NK-92 treated with Interleukin-12 subunit alpha and Interleukin-12 subunit beta, amount 100 ng/mL, for 24 hours (cell line): ENCODE results near the gene JPH4.
"Not testable (repeated sequence)": the region's sequence is repeated elsewhere in the genome, so short reads cannot be mapped to it uniquely, and the experiment has no call there.

Experiments
- DNase-seq: peaks from one replicate; lab custom pipeline; 2025; lab: John Stamatoyannopoulos, UW

JPH4 gene

DNA sequence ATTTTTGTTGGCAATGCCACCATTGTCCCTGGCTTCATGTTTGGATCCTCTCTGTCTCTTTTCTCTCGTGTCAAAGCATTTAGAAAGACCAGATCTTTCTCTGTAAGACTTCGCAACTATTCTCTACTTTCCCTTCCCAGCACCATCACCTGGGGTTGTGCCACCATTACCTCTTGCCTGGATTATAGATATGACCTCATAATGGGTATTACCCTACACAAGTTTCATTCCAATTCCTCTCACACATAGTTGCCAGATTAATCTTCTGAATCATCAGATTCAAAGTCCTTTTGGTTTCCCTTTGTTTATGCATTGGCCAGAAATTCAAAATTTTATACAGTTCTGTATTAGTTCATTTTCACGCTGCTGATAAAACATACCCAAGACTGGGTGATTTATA is 30.4 kb upstream of the JPH4 start:
- DNase-seq, result no peak

DNA sequence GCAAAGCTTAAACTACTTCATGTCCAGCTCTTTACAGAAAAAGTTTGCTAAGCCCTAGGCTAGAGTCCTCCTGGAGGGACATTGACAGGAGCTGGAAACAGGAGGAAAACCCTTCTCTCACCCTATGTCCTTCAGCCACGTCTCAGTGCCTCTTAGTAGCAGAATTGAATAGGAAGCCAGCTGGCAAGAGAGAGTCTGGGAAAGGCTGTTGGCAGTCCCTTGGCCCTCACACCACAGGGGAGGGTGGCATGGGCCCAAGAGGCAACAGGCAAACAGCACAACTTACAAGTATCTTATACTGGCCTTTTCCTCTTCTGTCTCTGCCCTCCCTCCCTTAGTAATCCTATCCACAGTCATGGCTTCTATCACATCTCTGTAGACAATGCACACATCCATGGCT is 29.9 kb upstream of the JPH4 start:
- no peak for DNase-seq

DNA sequence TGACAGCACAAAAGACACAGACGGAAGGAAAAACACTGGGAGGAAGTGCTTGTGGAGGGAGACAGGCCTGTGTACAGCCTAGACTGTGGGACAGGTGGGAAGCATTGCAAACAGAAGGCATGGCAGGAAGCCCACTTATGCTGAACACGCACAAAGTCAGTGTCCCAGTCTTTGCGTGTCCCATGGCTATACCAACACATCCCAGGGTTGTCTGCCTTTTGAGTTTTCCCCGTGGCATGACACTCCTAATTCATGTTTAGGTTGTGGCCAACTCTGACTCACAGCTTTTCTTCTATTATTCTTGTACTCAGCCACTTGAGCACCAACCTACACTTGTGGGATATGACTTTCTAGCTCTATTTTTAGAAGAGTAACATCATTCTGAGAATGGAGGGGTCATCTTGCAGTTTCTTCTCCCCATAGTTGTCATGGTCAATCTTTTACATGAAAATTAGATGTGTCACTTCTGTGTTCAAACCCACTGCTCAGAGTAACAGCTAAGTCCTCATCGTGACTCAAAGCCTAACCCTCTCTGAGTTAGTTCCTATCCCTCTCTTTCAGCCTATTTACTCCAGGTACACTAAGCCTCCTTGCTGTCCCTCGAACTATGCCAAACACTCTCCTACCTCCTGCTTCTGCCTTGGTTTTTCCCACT is 27.5 kb upstream of the JPH4 start:
- no peak for DNase-seq

DNA sequence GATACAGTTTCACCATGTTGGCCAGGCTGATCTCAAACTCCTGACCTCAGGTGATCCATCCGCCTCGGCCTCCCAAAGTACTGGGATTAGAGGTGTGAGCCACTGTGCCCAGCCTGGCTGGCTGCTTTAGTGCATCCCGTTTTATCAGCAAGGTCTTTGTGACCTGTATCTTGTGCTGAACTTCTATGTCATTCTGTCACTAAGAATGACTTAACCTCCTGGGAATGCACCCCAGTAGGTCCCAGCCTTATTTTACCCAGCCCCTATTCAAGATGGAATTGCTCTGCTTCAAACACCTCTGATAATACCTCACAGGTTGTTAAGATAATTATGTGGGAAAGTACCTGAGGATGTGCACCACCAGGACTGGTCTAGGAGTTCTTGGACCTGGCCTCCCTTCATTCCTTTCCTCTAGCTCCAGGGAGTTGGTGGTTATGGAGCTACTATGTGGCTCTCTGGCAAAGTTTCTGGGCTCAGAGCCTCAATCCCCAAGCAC is 26.1 kb upstream of the JPH4 start:
- no peak for DNase-seq

- DNase-seq, result no peak
Measured at GRCh38 chr14:23604148-23604547, 25.6 kb upstream of the JPH4 start.

DNA sequence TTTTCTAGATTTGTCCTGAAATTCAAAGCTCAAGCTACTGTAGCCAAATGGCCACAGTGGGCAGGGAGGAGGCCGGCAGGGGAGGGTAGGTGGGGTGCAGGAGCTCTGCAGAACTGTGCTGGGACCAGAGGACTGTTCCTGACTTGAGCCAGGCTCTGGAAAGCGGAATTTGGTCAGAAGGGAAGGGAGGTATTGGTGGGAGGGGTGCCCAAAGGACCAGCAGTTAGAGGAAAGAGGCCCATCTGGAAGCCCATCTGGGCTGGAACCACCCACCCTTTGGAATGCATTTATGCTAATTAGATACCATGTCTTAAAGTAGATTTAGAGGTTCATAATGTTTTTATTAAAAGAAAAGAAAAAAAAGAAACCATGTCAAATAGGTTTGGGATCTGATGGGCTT is 24.5 kb upstream of the JPH4 start:
- DNase-seq, result no peak

DNA sequence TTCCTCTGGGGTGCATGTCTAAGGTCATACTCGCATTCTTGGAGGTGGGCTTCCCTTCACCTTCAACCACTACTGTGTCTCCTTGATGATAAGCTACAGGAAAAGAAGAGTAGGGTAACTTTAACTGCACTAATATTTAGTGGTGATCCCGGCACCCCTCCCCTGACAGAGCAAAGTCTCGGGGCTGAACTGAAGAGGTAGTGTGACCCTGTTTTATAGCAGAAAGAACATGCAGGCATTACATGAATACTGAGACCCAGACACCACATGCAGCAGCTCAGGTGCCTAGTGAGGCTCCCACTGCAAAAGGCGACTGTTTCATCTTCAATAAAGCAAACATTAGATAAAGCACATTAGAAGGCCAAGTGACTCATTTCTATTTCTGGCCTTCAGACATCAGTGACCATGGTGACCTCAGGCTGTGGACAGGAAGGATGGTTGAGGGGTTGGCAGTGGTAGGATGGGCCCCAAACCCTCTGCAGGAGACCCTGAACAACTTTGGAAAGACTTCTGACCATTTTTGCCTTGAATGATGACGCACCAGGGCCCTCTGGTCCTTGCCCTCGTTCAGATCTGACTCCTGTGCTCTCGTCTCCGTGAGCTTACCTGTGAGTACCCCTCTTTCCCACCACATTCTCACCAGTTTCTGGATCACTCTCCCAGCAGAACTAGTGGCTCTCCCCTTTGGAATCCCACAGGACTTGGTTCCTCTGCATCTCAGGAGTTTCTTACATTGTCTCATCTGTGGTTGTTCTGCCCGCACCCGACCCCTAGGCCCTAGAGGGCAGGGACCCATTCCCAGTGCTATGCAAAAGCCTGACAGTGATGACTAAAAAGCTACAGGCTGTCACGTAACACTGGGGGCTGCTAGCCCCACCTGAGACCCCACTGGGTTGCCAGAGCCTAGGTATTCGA is 23.8 kb upstream of the JPH4 start:
- DNase-seq, result no peak

- DNase-seq, result no peak
Measured at GRCh38 chr14:23601845-23602180, 23.2 kb upstream of the JPH4 start.

GRCh38 chr14:23601424-23601823 is 22.8 kb upstream of the JPH4 start:
- no peak for DNase-seq

DNA sequence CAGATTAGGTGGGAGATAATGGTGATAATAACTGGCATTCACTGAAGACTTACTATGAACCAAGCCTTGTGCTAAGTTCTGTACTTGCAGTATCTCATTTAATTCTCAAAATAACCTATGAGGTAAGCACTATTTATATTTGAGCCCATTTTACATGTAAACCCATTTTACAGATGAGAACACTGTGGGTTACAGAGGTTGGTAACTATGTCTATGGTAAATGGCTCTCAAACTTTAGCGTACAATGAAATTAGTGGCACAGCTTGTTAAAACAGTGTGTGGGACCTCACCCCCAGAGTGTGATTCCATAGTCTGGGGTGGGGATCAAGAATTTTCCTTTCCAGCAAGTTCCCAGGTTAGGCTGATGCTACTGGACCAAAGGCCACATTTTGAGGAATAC is 22.2 kb upstream of the JPH4 start:
- no peak for DNase-seq

DNA sequence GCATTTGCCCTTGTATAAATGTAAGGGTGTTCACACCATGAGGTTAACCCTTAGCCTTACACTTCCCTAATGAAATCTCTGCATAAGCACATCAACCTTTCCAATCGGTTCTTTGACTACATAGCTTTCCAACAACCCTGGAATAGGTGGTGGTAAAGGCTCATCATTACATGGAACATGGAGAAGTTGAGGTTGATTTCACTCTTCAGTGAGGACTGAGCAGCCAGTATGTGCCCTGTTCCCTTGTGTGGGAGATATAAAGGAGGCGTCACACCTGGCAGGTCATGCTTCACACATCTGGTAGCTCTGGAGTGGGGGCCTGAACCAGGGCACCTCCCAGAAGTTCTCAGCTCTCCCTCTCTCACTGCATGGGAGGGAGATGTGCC is 21.7 kb upstream of the JPH4 start:
- DNase-seq, result no peak

GRCh38 chr14:23594191-23594590 is 15.6 kb upstream of the JPH4 start:
- not testable (repeated sequence) for DNase-seq

DNA sequence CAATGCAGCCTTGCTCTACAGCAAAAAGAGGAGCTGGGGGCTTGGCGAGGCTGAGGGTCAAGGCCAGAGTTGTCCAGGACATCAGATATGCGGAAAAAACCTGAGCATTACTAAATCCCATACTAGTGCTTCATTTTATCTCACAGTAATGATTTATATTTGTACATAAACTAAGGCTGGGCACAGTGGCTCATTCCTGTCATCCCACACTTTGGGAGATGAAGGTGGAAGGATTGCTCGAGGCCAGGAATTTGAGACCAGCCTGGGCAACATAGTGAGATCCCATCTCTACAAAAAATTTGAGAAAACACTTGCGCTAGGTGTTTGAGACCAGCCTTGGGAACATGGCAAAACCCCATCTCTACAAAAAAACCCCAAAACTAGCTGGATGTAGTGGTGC is 11.6 kb upstream of the JPH4 start:
- no peak for DNase-seq

DNA sequence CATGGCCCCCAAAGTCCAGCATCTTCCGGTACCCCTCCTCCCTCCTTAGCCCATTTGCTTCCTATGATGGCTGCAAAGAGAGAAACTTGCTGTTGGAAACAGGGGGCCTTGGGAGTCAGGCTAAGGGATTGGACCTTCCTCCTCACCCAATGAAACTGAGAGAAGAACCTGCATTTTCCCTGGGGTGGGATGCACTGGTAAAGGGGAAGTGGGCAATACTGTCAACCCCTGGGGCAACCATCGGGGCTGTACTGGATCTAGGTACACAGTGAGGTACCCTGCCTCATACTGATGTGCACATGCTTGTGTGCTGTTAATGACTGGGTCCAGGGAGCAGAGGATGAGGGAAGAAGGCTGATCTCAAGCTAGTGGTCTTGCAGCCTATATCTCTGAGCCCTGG is 11.0 kb upstream of the JPH4 start:
- no peak for DNase-seq

- peak; percentile 54 for DNase-seq
Measured at GRCh38 chr14:23588884-23589598, 10.5 kb upstream of the JPH4 start.

GRCh38 chr14:23584527-23585203 is 6.1 kb upstream of the JPH4 start:
- not testable (repeated sequence) for DNase-seq

DNA sequence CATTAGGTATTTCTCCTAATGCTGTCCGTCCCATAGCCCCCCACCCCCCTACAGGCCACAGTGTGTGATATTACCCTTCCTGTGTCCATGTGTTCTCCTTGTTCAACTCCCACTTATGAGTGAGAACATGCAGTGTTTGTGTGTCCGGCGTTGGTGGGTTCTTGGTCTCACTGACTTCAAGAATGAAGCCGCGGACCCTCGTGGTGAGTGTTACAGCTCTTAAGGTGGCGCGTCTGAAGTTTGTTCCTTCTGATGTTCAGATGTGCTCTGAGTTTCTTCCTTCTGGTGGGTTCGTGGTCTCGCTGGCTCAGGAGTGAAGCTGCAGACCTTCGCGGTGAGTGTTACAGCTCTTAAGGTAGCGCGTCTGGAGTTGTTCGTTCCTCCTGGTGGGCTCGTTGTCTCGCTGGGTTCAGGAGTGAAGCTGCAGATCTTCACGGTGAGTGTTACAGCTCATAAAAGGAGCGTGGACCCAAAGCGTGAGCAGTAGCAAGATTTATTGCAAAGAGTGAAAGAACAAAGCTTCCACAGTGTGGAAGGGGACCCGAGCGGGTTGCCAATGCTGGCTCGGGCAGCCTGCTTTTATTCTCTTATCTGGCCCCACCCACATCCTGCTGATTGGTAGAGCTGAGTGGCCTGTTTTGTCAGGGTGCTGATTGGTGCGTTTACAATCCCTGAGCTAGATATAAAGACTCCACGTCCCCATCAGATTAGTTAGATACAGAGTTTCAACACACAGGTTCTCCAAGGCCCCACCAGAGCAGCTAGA is 5.4 kb upstream of the JPH4 start:
- DNase-seq, result not testable (repeated sequence)

GRCh38 chr14:23582906-23583760 is 4.5 kb upstream of the JPH4 start:
- DNase-seq, result no peak

- DNase-seq, result no peak
Measured at GRCh38 chr14:23580948-23581281, 2.3 kb upstream of the JPH4 start.

DNA sequence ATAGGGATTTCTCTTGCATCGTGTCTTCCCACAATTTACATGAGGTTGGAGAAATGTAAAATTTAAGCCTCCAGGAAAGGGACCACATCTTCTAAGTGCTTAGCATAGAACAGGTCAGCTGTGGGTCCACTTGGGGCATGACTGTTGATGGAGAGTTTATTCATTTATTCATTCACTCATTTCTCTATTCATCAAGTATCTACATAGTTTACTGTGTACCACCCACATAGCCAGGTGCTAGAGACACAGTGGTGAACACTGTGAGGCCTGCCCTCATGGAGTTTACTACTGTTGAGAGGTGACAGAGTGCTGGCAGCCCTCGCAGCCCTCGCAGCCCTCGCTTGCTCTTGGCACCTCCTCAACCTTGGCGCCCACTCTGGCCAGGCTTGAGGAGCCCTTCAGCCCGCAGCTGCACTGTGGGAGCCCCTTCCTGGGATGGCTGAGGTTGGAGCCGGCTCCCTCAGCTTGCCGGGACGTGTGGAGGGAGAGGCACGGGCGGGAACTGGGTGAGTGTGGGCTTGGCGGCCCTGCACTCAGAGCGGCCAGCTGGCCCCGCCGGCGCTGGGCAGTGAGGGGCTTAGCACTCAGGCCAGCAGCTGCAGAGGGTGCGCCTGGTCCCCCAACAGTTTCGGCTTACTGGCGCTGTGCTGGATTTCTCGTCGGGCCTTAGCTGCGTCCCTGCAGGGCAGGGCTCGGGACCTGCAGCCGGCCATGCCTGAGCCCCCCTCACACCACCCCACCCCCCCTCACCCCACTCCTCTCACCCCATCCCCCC is 1.7 kb upstream of the JPH4 start:
- no peak for DNase-seq
